Liver (tissue), 3 donors: Measurements from ENCODE around the gene FGR.

Experiments used
- ATF3 ChIP-seq: IDR thresholded peaks from 2 replicates; pipeline ENCODE4 v1.6.1; 2016; ENCODE audit warnings: antibody characterized with exemption
- CTCF ChIP-seq: fragments of 150-350 bp; IDR thresholded peaks from 2 replicates; pipeline ENCODE4 v1.5.1; 2017; ENCODE audit warnings: improper control_type of control experiment, low read depth, low read length; ENCODE audit not compliant: missing input control
- FOXA1 ChIP-seq: IDR thresholded peaks from 2 replicates; pipeline ENCODE4 v1.6.1; 2016; ENCODE audit warnings: antibody characterized with exemption
- GABPA ChIP-seq, 2 donors: IDR thresholded peaks in 1 of 2; conservative IDR thresholded peaks in 1 of 2; 2 replicates each; pipeline ENCODE4 v1.6.1; 2016; ENCODE audit warnings: antibody characterized with exemption in 2 of 2, mild to moderate bottlenecking in 1 of 2, moderate library complexity in 1 of 2
- JUND ChIP-seq, 2 donors: IDR thresholded peaks; 2 replicates each; pipeline ENCODE4 v1.6.1; 2016; ENCODE audit warnings: antibody characterized with exemption in 2 of 2
- MAX ChIP-seq: IDR thresholded peaks from 2 replicates; pipeline ENCODE4 v1.6.1; 2016; ENCODE audit warnings: antibody characterized with exemption
- NR2F2 ChIP-seq: IDR thresholded peaks from 2 replicates; pipeline ENCODE4 v1.6.1; 2016; ENCODE audit warnings: antibody characterized with exemption
- RAD21 ChIP-seq, 2 donors: IDR thresholded peaks; 2 replicates each; pipeline ENCODE4 v1.6.1; 2016; ENCODE audit warnings: antibody characterized with exemption in 2 of 2, mild to moderate bottlenecking in 2 of 2
- REST ChIP-seq: IDR thresholded peaks from 2 replicates; pipeline ENCODE4 v1.6.1; 2016; ENCODE audit warnings: antibody characterized with exemption, mild to moderate bottlenecking
- SP1 ChIP-seq: IDR thresholded peaks from 2 replicates; pipeline ENCODE4 v1.6.1; 2018; ENCODE audit warnings: antibody characterized with exemption, mild to moderate bottlenecking
- TAF1 ChIP-seq: conservative IDR thresholded peaks from 2 replicates; pipeline ENCODE4 v1.6.1; 2016; ENCODE audit warnings: antibody characterized with exemption, mild to moderate bottlenecking
- donor health status: healthy.
- donor health status: healthy.

- TF ChIP-seq CTCF (no peak), SP1 (no peak), NR2F2 (no peak), REST (no peak), ATF3 (no peak), RAD21 (IDR thresholded peaks at IDR 0.05) (no peak), TAF1 (no peak), GABPA (IDR thresholded peaks at IDR 0.05 in 1 of 2, conservative IDR thresholded peaks at IDR 0.05 in 1 of 2) (no peak), JUND (IDR thresholded peaks at IDR 0.05) (no peak), MAX (no peak), FOXA1 (no peak)
These were observed 47.5 kb upstream of the FGR start for GRCh38 chr1:27682351-27682944.
